Nephron (organoid): ENCODE data around the gene DOLPP1.
"Not testable (repeated sequence)": the region's sequence is repeated elsewhere in the genome, so short reads cannot be mapped to it uniquely, and the experiment has no call there.

Experiments used
- H3K27ac Mint-ChIP-seq, 3 experiments: 2 replicates each; pipeline ENCODE4 v1.8.0; 2020; ENCODE audit warnings: mixed read lengths in 3 of 3, mild to moderate bottlenecking in 2 of 3, moderate library complexity in 1 of 3
- H3K27me3 Mint-ChIP-seq: 2 replicates; pipeline ENCODE4 v1.8.0; 2021; ENCODE audit warnings: low read depth, mild to moderate bottlenecking, moderate library complexity, mixed read lengths
- H3K36me3 Mint-ChIP-seq: 2 replicates; pipeline ENCODE4 v1.8.0; 2020; ENCODE audit warnings: low read depth, mixed read lengths
- H3K4me1 Mint-ChIP-seq: 2 replicates; pipeline ENCODE4 v1.8.0; 2020; ENCODE audit warnings: mixed read lengths
- H3K4me3 Mint-ChIP-seq, 3 experiments: 2 replicates each; pipeline ENCODE4 v1.8.0; 2020; ENCODE audit warnings: mild to moderate bottlenecking in 3 of 3, mixed read lengths in 3 of 3, moderate library complexity in 2 of 3
- H3K9me3 Mint-ChIP-seq: 2 replicates; pipeline ENCODE4 v1.8.0; 2020; ENCODE audit warnings: mixed read lengths
- CTCF ChIP-seq, 3 experiments: fragments of 200-600 bp; sonication (generic); IDR thresholded peaks; one replicate each; pipeline ENCODE4 v1.5.0; 2021; ENCODE audit warnings: antibody characterized with exemption in 3 of 3; ENCODE audit not compliant: unreplicated experiment in 3 of 3

The DOLPP1 gene

GRCh38 chr9:129080601-129081387 lies at the start of gene DOLPP1:
TSS of gene DOLPP1 (plus strand) at chr9:129081111. CDS start at chr9:129081132, 21 bp downstream.
- H3K4me3 Mint-ChIP-seq: peak within 1 kb of the TSS; percentile 92 to 93 (median 93)
- H3K9me3 Mint-ChIP-seq: no peaks in the 10 kb centered on the region
- H3K36me3 Mint-ChIP-seq: peaks cover 4% of the 10 kb centered on the region
- H3K27me3 Mint-ChIP-seq: no peaks in the 10 kb centered on the region
- peaks cover 7% of the 10 kb centered on the region for H3K4me1 Mint-ChIP-seq
- TF ChIP-seq CTCF (IDR thresholded peaks at IDR 0.05; ENCODE audit: unreplicated experiment in 3 of 3): no peak
- H3K27ac Mint-ChIP-seq: peak within 1 kb of the TSS in 2 of 3 experiments; percentile 69 to 91

DNA sequence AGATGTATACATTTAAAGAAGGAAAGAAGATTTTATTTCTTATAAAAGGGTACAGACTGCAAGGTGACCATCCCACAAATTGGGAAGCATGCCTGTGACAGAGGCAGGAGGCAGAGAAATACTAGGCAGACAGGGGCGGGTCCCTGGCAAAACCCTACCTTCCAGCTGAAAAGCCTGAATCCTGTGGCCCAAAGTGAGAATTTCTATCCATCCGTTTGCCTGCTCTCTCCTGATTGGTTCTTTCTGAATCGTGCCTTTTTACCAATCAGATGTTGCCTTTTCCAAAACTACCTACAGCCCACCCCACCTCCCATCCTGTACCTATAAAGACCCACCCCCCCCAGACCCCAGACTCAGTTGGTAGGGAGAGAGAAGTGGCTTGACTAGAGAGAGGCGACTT lies 49.4 kb upstream of the DOLPP1 start:
- Mint-ChIP-seq H3K36me3 (no peaks in the 10 kb centered on the region), H3K4me1 (peaks cover 24% of the 10 kb centered on the region), H3K9me3 (no peaks in the 10 kb centered on the region), H3K4me3 (no peak overlapping the region), H3K27me3 (no peaks in the 10 kb centered on the region), H3K27ac (no peak overlapping the region)
- no peak for TF ChIP-seq CTCF (IDR thresholded peaks at IDR 0.05; ENCODE audit: unreplicated experiment in 3 of 3)

DNA sequence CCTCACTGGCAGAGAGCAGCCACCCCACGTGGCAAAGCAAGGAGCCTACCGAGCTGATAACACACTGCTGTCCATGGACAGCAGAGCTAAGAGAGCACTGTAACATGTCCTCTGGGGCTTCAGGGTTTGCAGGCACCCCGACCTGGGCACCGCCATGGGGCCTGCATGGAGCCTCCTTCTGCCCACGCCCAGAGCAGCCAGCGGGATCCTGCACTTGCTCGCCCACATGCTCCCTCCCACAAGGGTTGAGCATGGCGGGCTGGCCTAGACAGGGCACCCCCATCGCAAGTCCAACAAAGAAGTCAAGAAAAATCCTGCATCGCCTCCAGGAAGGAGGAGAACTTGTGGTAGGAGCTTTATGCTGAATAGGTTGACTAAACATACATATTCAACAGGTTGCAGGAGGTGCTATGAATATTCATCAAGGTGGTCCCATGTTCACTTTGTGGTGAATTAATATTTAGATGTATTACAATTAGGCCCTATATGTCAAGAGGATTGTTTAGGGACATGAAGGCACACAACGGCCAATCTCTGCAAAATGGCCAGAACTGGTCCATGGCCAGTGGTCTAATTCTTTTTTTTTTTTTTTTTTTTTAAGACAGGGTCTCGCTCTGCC lies 48.3 kb upstream of the DOLPP1 start:
- no peak overlapping the region for H3K27ac Mint-ChIP-seq
- H3K9me3 Mint-ChIP-seq: no peaks in the 10 kb centered on the region
- no peaks in the 10 kb centered on the region for H3K27me3 Mint-ChIP-seq
- peaks cover 25% of the 10 kb centered on the region for H3K4me1 Mint-ChIP-seq
- no peak for TF ChIP-seq CTCF (IDR thresholded peaks at IDR 0.05; ENCODE audit: unreplicated experiment in 3 of 3)
- no peak overlapping the region for H3K4me3 Mint-ChIP-seq
- H3K36me3 Mint-ChIP-seq: no peaks in the 10 kb centered on the region

- H3K9me3 Mint-ChIP-seq: no peaks in the 10 kb centered on the region
Observed at GRCh38 chr9:129033216-129033615, 47.7 kb upstream of the DOLPP1 start.

GRCh38 chr9:129035838-129036237 lies 45.1 kb upstream of the DOLPP1 start:
- not testable (repeated sequence) for H3K27me3 Mint-ChIP-seq, H3K36me3 Mint-ChIP-seq, H3K9me3 Mint-ChIP-seq
- H3K27ac Mint-ChIP-seq: peak overlapping the region; percentile 87 to 92 (median 90)
- peaks cover 23% of the 10 kb centered on the region for H3K4me1 Mint-ChIP-seq
- peak overlapping the region; percentile 90 to 94 (median 91) for H3K4me3 Mint-ChIP-seq

More at GRCh38 chr9:129033216-129033615, 47.7 kb upstream of the DOLPP1 start:
- peaks cover 30% of the 10 kb centered on the region for H3K4me1 Mint-ChIP-seq
- H3K27ac Mint-ChIP-seq: no peak overlapping the region
- no peak overlapping the region for H3K4me3 Mint-ChIP-seq
- no peaks in the 10 kb centered on the region for H3K27me3 Mint-ChIP-seq
- H3K36me3 Mint-ChIP-seq: no peaks in the 10 kb centered on the region
- TF ChIP-seq CTCF (IDR thresholded peaks at IDR 0.05; ENCODE audit: unreplicated experiment in 3 of 3): no peak

DNA sequence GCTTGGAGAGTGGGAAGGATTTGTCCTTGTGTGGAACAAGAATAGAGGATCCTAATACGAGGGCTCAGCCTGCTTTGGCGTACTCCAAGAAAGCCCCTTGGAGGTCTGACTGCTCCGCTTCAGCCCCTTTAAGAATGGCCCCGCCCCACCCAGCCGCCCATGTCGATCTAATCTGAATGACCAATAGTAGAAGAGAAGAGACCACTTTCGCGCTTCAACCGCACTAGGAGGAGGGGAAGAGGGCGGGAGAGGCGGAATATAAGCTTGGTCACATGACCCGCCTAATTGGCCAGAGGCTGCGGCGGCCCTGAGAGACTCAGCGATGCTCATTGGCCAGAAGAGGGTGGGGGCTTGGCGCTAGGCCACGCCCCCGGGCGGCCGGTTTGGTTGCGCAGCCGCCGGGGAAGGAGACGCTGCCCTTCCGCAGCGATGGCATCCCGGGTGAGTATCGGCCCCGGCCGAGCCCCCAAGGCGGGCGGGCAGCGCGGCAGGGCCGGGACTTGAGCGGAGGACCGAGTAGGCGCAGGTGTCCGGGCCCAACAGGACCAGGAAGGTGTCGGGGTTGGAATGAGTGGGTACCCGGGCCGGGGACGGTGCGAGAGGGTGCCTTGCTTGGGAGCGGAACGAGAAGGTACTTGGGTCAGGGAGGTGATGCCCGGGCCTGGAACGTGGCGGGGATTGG lies 44.5 kb upstream of the DOLPP1 start, which contains the start of gene MIGA2:
MIGA2 (plus strand) TSS at position 386 of the 682 bp plus-strand sequence. CDS start 3,969 bp downstream, outside the sequence.
- Mint-ChIP-seq H3K4me1 (peaks cover 23% of the 10 kb centered on the region), H3K27ac (peak within 1 kb of the TSS; percentile 87 to 92 (median 90)), H3K36me3 (no peaks in the 10 kb centered on the region), H3K4me3 (peak within 1 kb of the TSS; percentile 90 to 94 (median 91)), H3K27me3 (no peaks in the 10 kb centered on the region), H3K9me3 (no peaks in the 10 kb centered on the region)
- no peak for TF ChIP-seq CTCF (IDR thresholded peaks at IDR 0.05; ENCODE audit: unreplicated experiment in 3 of 3)
